GM21447 (cell line): ENCODE measurements around the gene CACNA1B.
A peak's percentile ranks its signal among the peaks of the same experiment; 100 is the strongest.
"Not testable (repeated sequence)": the region's sequence is repeated elsewhere in the genome, so short reads cannot be mapped to it uniquely, and the experiment has no call there.

ENCODE experiments used
- ATAC-seq: cut with Tn5 transposase; IDR thresholded peaks from one replicate; pipeline ENCODE4 v1.9.1; 2021; ENCODE audit not compliant: unreplicated experiment

The CACNA1B gene

GRCh38 chr9:138111607-138112006 lies 234.0 kb downstream of the CACNA1B start:
- no peak for ATAC-seq

- no peak for ATAC-seq
These were observed 234.6 kb downstream of the CACNA1B start for GRCh38 chr9:138112090-138112748.

DNA sequence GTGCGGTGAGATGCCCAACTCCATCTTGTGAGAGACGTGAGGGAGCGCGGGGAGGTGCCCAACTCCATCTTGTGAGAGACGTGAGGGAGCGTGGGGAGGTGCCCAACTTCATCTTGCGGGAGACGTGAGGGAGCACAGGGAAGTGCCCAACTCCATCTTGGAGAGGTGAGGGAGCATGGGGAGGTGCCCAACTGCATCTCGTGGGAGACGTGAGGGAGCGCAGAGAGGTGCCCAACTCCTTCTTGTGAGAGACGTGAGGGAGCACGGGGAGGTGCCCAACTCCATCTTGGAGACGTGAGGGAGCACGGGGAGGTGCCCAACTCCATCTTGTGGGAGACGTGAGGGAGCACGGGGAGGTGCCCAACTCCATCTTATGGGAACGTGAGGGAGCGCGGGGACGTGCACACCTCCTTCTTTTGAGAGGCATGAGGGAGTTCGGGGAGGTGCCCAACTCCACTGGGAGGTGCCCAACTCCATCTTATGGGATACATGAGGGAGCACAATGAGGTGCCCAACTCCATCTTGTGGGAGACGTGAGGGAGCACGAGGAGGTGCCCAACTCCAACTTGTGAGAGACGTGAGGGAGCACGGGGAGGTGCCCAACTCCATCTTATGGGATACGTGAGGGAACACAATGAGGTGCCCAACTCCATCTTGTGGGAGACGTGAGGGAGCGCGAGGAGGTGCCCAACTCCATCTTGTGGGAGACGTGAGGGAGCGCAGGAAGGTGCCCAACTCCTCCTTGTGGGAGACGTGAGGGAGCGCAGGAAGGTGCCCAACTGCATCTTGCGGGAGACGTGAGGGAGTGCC lies 235.4 kb downstream of the CACNA1B start:
- no peak for ATAC-seq

GRCh38 chr9:138113701-138114325 lies 236.2 kb downstream of the CACNA1B start:
- not testable (repeated sequence) for ATAC-seq

- no peak for ATAC-seq
These were observed 237.1 kb downstream of the CACNA1B start for GRCh38 chr9:138114501-138115245.

DNA sequence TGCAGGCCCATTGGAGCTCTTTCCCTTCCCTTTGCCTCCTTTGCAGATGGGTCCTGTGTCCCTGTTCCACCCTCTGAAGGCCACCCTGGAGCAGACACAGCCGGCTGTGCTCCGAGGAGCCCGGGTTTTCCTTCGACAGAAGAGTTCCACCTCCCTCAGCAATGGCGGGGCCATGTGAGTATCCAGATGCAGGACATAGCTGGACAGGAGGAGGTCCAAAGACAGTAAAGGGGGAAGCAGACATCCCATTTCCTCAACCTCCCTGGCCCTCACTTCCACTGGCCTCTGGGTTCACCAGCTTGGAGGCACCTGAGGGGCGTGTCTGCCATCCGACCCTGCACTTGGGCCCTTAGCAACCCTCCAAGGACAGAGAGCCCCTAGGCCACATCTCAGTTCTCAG lies 237.9 kb downstream of the CACNA1B start:
- no peak for ATAC-seq

- ATAC-seq, result no peak
These were observed 238.9 kb downstream of the CACNA1B start for GRCh38 chr9:138116521-138116920.

GRCh38 chr9:138117101-138117750 lies 239.6 kb downstream of the CACNA1B start:
- no peak for ATAC-seq

GRCh38 chr9:138117836-138118235 lies 240.3 kb downstream of the CACNA1B start:
- ATAC-seq, result no peak

GRCh38 chr9:138118601-138119071 lies 241.1 kb downstream of the CACNA1B start:
- no peak for ATAC-seq

- no peak for ATAC-seq
These were observed 241.8 kb downstream of the CACNA1B start for GRCh38 chr9:138119202-138120027.

DNA sequence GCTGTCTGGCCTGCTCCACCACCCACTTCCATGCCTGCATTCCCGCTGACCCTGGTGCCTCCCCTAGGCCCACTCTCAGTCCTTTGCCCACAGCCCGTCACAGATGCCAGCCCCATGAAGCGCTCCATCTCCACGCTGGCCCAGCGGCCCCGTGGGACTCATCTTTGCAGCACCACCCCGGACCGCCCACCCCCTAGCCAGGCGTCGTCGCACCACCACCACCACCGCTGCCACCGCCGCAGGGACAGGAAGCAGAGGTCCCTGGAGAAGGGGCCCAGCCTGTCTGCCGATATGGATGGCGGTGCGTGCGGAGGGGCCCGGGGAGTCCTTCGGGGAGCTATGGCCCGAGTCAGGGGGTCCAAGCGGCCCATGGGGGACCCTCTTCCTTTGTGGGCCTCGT lies 242.5 kb downstream of the CACNA1B start:
- no peak for ATAC-seq

DNA sequence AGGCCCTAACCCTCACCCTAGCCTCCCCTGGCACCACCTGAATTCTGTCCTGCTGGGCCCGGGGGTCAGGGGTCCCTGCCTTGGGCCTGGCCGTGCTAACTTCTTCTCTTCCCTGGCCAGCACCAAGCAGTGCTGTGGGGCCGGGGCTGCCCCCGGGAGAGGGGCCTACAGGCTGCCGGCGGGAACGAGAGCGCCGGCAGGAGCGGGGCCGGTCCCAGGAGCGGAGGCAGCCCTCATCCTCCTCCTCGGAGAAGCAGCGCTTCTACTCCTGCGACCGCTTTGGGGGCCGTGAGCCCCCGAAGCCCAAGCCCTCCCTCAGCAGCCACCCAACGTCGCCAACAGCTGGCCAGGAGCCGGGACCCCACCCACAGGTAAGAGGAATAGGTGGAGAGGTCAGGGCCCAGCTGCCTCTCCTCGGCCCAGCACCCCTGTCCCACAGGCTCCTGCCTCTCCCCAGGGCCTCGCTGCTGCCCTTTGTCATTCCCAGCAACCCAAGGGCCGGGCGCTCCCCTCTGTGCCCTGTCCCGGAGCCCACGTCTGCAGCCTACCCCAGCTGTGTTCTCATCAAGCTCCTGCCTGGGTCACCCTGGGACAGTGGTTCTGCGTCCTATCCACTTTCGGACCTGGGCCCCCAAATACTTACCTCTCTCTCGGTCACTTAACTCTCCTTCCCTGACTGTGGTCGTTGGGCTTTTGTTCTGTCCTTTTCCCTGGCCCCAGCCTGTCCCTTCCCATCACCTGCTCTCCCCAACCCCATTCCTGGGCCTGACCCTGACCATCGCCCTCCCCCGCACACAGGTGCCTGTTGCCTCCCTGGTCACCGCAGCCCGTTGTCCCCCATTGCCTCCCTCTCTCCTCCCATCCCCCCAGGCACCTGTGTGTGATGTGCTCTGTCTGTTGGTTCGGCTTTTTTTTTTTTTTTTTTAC lies 243.2 kb downstream of the CACNA1B start:
- no peak for ATAC-seq

GRCh38 chr9:138121438-138122050 lies 244.0 kb downstream of the CACNA1B start:
- no peak for ATAC-seq

DNA sequence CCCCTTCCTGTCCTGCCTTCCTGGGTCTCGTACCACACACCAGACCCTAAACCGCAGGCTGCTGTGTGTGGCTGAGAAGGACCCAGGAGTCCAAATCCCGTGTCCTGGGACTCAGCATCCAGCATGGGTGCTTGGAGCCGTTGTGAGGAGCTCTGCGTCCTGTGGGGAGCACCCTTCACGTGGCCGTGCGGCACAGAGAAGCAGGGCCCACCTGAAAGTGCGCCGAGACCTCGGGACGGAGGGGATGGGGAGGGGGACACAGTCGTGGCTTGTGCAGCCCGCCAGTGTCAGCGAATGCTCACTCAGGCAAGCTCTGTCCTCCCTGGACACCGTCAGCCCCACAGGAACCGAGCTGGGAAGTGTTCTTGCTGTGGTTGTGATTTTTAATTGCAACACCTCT lies 244.6 kb downstream of the CACNA1B start:
- no peak for ATAC-seq

DNA sequence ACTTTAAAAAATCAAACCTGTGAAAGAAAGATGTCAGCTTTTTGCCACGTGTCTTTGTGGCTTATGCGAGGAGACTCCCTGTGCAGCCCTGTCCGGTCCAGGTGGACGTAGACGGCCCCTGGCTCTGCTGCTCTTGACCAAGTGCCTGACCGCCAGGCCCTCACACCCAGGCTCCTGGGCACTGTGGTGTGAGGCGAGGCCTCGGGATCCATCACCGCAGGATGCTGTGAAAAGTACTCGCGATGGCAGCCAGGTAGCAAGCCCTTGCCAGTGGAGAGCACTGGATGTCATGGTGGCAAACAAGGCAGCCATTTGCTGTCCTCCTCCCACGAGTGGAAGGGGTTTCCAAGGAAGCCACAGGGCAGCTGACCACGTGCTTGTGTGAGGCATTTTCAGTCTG lies 245.1 kb downstream of the CACNA1B start:
- no peak for ATAC-seq

DNA sequence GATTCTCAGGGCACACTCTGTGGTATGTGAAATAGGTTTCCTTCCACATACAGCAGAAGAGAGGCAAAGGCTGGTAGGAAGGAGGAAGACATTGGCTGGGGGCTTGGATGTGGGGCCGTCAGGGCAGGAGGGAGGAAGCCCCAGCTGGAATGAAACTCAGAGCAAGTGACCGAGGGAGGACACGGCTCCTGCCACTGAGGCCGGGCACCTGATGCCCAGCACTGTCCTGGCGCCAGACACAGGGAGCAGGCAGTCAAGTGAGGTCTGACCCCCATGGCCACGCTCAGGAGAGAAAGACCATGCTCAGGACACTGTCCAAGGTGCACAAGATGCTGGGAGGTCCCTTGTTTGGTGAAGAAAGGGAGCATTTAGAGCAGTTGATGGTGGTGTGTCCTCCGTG lies 245.5 kb downstream of the CACNA1B start:
- no peak for ATAC-seq

GRCh38 chr9:138126090-138126857 lies 248.7 kb downstream of the CACNA1B start:
- peak; percentile 74 for ATAC-seq
